ENCODE measurements around the gene NOS3.

The NOS3 gene

DNA sequence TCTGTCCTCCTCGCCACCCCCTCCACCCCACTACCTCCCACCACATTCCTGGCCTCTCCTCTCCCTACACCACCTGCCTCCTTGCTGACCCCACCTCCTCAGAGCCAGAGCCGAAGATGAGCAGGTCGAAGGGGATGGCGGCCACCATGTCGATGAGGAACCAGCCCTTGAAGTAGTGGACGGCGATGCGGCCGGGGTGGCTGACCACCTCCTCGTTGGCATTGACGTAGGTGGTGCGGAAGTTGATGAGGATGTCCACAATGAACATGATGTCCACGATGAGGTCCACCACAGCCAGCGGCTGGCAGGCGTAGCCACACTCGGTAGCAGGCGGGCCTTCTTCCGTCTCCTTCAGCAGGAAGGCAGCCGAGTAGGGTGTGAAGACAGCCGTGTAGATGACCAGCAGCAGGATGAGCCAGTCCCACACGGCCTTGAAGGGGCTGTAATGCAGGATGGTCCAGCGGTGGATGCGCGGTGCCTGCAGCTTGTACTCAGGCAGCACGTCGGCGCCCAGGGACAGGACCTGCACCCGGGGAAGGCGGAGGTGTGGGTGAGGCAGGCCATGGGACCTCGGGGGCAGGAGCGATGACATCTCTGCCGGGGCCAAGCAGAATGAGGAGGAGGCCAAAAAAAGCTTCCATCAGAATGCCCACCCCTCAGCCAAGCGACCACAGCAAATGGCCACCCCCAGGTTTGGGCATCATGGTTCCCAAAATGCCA is 38.3 kb upstream of the NOS3 start:
- DNase-seq (ENCODE audit: low read depth): no peak

DNA sequence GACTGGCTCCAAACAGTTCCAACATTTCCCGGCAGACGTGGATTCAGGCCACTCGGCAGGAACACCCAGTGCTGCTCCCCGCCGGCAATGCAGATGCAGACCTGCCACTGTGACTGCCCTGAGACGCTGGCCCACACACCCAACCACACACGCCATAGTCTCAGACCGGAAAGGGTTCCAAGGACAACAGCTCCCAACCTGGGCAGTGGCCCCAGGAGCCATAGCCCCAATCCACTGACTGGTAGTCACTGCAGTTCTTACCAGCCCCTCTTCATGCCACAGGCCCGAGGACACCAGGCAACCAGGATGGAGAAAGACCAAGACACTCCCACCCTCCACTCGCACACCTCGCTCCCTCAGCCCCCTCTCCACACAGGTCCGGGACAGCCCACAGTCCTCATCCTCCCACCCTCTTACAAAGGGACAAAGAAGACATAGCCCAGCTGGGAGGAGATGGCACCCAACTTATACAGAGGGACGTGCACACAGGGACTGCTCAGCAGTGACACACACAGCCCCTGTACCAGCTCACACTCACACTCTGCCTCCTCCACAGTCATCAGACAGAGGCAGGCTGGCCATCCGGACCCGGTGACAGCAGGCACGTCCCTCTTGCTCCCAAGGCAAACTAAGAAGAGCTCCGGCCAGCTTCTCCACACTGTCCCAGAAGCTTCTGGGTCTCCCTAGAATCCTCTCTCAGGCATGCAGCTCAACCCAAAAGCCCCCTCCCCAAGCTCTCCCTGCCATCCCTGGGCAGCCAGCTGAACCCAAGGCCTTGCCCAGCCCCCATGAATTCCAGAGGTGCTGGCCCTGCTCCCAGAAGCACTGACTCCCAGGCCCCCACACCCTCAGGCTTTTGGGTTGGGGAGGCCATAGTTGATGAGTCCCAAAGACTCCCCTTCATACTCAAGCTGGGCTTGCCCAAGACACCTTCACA is 37.5 kb upstream of the NOS3 start:
- no peak for DNase-seq (ENCODE audit: low read depth)

DNA sequence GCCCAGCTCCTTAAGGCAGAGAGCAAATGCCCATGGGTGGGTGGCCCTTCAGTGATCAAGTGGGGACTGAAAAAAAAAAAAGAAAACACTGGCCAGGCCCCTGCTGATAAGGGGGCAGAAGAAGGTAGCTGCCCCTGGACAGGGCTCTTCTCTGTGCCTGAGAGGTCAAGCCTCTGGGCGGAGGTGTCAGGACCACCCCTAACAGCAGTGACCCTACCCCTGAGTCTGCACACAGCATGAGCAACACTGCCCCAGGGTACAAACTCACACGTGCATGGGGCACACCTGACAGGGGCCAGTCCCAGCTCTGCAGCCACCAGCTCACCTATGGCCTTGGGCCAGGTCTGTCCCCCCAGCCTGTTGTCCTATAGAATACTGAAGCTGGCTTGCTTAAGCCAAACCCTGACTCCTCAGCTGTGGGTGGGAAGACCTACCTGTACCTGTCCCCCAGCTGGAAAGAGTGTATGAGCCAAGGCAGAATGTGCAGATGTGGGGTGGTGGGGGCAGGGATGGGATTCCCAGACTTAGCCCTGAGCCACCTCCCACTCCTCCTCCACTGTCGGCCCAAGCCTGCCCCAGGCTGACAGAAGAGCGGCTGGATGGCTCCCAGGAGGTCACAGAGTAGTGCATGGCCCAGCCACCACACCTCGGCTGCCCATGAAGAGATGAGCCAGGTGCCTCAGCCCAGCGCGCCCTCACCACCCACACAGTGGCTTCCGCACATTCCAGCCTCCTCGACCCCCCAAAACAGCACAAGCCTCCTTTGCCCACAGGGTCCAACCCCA is 36.4 kb upstream of the NOS3 start:
- no peak for DNase-seq (ENCODE audit: low read depth)

DNA sequence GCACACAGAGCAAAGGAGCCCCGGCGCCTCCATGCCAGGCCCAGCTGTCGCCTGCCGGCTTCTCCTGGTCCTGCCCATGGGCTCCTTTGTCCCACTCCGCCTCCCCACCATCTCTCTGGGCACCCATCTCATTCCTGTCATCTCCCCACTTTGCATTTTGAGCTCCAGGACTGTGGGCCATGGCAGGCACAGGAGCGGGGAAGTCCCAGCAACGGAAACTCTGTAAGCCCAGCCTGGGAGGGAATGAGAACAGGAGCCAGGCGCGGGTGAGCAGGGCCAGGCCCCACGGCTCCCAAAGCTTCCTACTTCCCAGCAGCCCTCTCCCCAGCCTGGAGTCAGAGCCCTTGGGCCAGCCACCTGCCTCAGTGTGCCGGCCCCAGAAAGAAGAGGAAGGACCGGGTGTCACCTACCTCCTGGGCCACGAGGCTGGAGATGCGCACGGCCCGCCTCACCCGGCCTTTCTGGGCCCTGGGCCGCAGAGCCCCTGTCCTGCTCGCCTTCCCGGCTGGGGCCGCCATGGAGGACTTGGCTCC is 35.8 kb upstream of the NOS3 start:
- DNase-seq (ENCODE audit: low read depth): no peak

DNA sequence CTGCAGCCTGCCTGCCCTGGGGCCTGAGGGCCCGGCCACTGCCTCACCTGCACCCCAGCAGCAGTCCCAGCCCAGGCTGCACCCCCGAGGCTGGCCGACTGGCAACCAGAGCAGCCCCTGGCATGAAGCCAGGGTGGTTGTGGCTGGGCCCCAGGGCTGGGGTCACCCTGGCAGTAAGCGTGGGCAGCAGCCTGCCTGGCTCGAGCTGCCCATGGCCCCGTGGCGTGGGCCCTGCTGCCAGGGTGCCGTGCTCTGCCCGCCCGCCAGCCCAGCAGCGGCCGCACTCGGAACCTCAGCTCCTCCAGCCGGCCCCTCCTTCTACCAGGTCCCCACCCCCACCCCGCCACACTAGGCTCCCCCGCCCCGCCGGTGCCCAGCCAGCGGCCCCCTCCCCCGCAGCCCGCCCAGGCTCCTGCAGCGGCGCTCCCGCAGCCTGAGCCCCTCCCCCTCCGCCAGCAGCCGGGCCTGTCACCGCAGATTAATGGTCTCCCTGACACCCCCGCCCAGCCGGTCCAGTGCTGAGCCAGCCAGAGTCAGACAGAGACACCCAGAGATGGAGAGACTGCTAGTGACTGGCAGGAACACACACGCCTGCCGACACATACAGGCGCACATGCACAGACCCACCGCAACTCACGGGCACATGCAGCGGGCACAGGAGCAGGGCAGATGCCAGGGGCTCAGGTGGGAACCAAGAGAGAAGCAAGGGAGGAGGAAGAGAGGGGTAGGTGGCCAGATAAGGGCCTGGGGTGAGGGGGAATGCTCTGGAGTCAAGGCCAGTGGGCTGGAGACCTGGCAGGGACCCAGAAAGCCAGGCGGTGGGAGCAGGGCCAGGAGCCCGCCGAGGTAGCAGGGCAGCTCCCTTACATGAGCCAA is 35.1 kb upstream of the NOS3 start:
- DNase-seq (ENCODE audit: low read depth): no peak

DNA sequence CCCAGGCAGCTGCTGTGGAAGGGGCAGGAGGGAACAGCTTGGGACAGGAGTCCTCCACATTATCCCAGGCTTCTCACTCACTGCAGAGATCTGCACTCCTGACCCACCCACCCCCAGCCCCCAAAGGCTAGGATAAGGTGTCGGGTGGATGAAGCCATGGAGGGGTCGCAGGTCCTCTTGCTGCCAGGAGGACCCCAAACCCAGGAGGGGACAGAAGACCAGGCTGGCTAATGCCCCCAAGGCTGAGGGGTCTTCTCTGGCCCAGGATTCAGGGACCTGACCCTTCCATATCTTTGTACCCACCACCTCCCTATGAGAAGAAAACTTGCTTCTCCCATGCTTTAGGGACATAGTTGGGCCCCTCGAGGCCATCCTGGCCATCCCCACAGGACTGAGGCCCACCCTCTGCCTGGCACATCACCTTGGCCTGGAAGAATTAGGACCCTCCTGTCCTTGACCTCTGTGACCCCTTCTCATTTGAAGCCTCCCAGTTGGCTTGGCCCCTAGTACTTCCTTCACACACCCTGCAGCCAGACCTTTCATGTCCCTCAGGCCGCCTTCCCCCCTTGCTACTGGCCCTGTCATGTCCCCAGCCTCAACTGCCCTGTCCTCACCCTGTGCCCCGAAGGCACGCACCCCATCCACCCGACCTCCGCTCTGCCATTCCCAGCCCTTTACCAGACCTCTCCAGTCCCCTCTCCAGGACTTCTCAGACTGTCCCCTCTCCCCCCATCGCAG is 34.3 kb upstream of the NOS3 start:
- no peak for DNase-seq (ENCODE audit: low read depth)

DNA sequence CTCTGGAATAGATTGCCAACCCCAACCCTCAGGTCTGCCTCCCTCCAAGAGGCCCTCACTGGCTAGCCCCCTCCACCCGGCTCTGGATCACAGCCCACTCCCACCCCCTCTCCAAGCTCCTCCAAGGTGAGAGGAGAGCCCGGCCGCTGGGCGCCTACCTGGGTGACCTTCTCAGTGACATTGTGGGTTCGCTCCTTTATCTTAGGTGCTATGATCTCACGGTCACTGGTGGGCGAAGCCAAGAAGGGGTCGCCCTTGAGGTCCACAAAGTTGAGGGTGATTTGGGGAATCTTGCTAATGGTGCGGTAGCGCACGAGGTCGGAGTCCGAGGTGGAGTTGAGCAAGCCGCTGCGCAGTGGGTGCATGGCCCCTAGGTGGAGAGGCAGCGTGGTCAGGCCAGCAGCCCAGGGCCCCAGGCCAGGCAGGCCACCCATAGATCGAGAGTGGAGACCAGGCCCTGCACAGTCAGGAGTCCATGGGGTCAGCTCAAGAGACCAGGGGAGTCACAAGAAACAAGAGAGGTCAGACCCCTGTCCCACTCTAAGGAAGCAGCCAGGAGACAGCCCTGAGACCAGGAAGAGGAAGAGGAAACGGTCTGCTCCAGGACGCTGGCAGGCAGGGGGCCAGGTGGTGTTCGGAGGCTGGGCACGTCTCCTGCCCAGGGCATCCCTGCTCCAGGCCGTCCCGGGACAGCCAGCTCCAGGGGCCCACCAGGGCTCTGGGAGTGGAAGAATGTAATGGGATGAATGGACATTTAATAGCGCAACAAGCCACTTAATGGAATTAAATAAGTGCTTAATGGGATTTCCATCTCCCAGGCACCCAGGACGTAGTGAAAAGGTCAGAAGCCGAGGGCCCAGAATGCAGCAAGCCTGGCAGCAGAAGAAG is 33.4 kb upstream of the NOS3 start:
- no peak for DNase-seq (ENCODE audit: low read depth)

DNA sequence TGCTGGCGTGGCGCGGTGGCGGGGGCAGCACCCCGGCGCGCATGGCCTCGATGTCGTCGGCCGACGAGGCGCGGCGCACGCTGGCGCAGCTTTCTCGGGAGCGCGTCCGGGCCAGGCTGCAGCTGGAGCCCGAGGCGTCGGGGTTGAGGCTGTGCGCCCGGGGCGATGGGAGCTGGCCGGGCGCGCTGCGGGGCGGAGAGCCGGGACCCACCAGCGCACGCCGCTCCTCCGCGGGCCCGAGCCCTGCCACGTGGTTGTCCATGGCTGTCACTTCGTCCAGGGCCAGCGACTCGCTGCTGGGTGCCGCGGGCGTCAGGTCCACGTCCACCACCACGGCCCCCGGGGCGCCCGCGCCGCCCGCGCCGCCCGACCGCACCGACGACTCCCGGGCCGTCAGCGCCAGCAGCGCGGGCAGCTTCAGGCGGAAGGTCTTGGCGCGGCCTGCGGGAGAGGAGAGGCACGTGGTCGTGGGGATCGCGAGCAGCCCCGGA is 32.7 kb upstream of the NOS3 start:
- no peak for DNase-seq (ENCODE audit: low read depth)

DNA sequence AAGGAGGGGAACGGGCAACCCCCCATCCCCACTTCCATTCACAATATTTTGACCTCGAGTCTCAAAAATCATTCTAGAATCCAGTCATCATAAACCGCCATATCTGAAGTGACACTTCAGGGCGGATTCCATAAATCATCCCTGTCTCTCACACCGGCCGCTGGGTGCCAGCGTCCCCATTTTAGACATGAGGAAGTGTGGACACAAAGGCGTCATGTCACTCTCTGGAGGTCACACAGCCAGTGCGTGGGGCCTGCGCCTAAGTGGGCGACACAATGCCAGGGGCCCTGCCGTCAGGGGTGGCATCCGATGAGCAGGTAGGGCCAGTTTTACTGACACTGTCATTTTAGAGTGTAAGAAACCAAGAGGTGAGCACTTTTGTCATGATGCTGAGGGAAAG is 32.2 kb upstream of the NOS3 start:
- DNase-seq (ENCODE audit: low read depth): no peak

DNA sequence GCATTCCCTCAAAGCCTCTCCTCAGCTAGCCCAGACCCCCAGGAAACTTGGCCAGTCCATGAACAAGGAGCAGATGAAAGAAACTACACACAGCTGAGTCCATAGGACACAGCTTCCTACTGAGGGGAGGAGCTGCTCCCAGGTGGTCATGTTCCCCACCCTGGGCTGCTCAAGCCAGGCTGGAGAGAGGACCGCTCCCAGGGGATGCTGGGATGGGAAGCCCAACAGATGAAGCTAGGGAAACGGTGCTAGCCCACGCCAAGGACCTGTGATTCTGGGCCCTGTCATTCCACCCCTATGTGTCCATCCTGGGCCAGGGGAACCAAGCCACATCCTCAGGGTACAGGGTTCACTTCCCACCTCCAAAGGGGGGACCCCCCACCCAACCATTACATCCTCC is 31.7 kb upstream of the NOS3 start:
- no peak for DNase-seq (ENCODE audit: low read depth)

DNA sequence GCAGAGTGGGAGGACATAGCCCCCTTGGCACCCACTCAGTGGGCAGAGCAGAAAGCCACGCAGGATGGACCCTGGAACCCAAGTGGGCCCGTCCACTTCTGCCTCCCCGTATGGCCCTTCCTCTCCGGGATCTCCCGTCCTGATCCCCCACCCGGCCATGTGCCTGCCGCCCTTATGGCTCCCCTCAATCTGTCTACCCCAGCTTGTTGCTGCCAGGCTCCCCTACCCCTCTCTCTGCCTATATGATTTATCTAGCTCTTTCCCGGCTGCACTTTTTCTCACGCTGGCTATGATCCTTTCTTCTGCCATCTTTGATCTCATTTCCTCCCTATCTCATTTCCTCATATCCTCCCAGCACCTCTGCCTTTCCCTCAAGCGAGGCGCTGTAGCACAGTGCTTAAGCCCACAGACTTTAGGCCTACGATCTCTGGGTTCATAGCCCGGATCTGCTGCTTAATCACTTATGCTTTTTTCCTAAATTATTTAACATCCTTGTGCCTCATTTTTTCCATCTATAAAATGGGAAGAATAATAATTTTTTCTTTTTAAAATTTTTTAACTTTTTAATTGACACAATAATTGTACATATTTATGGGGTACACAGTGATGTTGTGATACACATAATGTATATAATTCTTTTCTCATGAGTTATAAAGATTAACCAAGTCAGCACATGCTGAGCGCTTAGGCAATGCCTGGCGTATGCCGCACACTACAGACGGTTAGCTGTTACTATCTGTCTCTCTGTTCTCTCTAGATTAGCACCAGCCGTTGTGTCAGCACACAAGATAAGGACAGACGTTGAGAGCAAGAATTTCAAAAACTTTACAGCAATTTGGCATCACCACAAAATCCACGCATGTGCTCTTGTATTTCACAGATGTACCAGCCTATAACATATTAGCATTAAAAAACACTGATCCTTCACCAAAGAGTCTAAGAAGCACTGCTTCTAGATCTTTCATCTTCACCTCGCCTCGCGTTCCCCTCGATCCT is 30.8 kb upstream of the NOS3 start:
- no peak for DNase-seq (ENCODE audit: low read depth)

DNA sequence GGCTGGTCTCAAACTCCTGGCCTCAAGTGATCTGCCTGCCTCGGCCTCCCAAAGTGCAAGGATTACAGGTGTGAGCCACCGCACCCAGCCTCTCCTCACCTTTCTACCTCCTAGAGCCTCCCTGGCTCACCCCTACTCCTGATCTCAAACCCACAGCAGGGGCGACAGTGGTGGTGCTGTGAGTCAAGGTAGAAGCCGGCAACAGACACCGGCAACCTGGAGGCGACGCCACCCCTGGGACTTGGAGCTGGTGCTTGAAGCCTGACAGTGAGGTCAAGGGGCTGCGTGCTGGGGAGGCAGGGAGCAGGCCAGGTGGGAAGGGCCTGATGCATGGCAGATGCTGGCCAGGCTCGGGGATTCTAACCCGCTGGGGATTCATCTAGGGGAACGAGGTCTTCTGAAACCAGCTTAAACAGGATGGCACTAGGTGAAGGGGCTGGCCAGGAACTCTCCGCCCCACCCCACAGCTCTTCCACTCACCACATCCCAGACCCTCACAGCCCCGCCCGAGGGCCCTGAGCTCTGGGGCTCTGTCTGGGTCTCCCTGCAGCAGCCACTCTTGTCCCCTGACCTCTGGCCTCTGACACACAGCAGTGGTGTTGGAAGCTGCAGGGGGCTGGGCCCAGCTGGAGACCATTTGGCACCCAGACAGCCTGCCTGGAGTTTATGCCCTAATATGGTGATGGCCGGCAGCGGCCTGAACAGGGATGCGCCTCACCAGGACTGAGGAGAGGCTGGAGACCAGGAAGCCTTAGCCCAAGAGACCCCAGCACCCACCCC is 29.1 kb upstream of the NOS3 start:
- DNase-seq (ENCODE audit: low read depth): no peak

DNA sequence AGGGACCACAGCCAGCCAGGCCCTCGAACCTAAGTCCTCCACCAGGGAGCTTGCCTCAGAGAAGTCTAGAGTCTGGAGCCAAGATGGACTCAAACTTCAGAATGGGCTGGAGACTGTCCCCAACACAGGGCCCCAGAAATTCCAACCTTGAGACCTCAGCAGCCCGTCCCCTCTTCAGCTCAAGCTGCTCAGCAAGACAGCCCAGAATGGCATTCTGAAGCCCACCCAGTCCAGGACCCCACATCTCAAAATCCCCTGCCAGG is 28.6 kb upstream of the NOS3 start:
- DNase-seq (ENCODE audit: low read depth): no peak

DNA sequence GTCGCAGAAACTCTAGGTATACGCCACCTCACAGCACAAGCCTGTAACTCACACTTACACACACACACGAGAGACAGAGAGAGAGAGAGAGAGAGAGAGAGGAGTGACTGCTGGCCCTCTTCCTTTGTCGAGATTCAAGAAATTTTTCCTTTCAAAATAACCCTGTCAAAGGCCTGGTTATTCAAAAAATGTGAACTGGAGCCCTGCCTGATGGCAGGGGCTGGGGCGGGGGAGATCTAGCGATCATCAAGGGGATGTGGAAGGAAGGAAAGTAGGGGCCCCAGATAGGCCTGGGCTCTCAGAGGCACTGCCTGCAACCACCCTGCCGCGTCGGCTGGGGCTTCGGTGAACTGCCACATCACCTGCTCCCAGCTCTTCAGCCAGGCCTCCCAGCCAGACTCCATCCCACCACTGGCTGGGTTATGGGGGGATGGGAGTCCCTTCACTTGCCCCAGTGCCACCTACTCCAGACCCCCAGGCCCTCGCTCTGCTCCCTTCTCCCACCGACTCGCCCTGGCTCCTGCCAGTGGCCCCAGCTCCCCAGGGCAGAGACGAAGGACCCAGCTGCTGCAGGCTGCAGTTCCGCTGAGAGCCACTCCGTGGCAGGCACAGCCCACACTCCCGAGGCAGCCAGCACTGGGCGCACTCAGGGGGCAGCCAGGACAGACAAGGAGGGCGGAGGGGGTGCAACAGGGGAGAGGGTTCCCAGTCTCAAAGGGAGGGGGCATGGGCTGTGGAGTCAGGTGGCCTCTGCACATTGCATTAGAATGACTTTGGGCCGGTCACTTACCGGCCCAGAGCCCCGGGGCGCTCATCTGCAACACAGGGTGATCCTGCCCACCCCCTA is 28.0 kb upstream of the NOS3 start:
- DNase-seq (ENCODE audit: low read depth): peak; percentile 42

DNA sequence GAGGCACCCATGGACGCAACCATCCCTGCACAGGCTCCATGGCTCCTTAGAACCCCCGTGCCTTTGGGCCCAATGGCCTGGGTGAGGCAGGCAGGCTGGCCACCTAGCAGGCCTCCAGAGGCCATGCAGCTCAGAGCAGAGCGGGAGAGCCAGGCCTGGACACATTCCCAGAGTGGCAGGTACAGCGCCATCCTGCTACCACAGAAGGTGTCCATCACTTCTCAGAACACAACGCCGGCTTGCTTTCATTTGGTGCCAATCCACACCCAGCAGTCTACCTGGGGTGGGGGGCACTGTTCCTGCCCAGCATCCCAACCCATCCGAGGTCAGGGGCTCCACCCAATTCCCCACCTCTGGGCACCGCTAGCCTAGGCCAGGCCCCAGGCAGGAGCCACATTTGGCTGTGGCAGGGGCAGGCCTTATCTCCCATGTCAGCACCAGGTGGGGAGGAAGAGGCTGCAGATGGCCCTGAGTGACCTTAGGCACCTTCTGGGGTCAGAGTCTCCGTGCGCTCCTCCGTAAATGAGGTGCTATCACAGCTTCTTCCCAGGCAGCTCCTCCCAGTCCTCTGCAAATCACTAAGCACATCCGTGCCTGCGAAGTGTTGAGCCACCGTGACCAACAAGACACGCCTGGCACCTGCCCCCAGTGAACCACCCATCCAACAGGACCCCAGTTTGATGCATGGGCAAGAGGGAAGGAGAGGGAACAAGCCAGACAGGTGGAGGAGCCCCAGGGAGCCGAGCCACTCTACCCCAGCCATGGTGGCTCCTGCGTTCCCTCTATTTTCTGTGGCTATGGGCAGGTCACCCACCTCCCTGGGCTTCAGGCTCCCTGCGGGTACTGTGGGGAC is 26.9 kb upstream of the NOS3 start:
- no peak for DNase-seq (ENCODE audit: low read depth)

DNA sequence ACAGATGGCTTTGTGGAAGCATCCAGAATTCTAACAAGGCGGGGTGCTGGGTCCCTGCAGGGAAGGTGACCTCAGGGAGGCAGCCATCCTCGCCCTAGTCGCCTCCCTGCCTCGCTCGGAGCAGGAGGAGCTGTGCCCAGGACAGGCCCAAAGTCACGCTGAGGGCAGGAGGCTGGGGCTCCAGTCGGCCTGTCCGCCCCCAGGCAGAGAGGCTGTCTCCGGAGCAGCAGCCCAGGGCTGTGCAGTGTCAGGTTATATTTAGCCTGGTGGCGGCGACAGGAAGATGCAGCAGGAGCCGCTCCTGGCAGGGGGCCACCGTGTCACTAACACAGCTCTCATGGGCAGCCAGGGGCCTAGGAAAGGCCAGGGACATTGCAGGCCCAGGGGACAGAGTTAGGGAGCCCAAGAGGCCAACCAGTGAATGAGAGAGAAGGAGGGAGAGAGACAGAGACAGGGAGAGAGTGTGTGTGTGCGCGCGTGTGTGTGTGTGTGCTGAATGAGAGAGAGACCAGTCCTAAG is 26.2 kb upstream of the NOS3 start:
- DNase-seq (ENCODE audit: low read depth): no peak
